ENCODE results near the gene SLC26A9.

DNA sequence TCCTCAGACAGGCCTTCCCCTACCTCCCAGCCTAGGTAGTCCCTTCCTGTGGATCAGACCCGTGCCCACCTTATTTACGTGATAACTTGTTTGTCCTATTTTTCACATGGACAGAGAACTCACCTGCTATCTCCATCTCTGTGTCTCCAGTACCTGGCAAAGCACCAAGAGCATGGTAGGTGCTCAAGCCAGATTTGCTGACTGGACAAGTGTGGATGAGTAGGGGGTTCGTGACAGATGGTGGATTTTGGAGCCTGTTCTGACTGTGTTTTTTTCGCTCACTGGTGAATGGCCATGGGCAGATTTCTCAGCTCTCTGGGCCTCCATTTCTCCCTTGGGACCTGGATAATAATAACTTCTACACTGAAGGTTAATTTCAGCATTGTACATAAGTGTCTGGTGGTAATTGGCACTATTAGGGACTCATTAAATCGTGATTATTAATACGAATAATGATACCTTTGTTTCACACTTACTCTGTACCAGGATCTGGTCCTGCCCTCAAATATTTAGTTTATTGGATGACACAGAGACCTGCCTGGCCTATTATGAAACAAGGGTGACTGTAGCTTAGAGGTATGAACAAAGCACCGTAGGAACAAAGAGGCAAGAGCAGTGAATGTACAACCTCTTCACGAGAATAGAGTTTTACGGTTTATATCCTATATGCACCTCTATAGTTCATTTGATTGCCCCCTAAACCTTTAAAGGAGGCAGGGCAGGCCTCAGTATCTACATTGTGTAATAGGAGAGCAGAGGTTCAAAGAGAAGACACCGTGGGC is 24.5 kb upstream of the SLC26A9 start:
- TF ChIP-seq CTCF (IDR thresholded peaks at IDR 0.05) (no peak), POLR2A (IDR thresholded peaks at IDR 0.05) (no peak)
